Transverse colon (tissue), 4 donors: ENCODE data around the gene YIPF6. TPM values are rescaled to one million over a fixed set of nuclear protein-coding genes. Genes with fewer than 3 reads are reported as not detected.

Source experiments
- DNase-seq: peaks from one replicate; pipeline ENCODE4 v3.0.0-alpha.2; 2019
- H3K27ac ChIP-seq, 4 donors: fragments of 200-600 bp; sonication (generic); 2 replicates each; pipeline ENCODE4 v1.5.1; 2016 to 2018; ENCODE audit warnings: inconsistent platforms in 4 of 4
- H3K27me3 ChIP-seq: fragments of 200-600 bp; sonication (generic); 2 replicates; pipeline ENCODE4 v1.5.1; 2017; ENCODE audit warnings: inconsistent platforms
- H3K36me3 ChIP-seq, 4 donors: fragments of 200-600 bp; sonication (generic); 2 replicates each; pipeline ENCODE4 v1.5.1; 2017 to 2019; ENCODE audit warnings: inconsistent platforms in 4 of 4
- H3K4me1 ChIP-seq, 4 donors: fragments of 200-600 bp; sonication (generic); 2 replicates each; pipeline ENCODE4 v1.5.1; 2017 to 2020; ENCODE audit warnings: inconsistent platforms in 4 of 4
- H3K4me3 ChIP-seq, 4 donors: fragments of 200-600 bp; sonication (generic); 1 replicate in 1 of 4; 2 replicates in 3 of 4; pipeline versions ENCODE4 v1.5.1 to v1.6.1; 2017 to 2019; ENCODE audit warnings: inconsistent platforms in 4 of 4
- H3K9me3 ChIP-seq, 2 donors: fragments of 200-600 bp; sonication (generic); 2 replicates each; pipeline ENCODE4 v1.5.1; 2017 to 2019; ENCODE audit warnings: inconsistent platforms in 2 of 2
- CTCF ChIP-seq, 5 experiments: fragments of 200-600 bp in 3 of 5; fragments of 450-650 bp in 2 of 5; sonication (generic) in 3 of 5; IDR thresholded peaks; 1 replicate in 2 of 5; 2 replicates in 3 of 5; pipeline ENCODE4 v1.5.1; 2016 to 2017; ENCODE audit warnings: antibody characterized with exemption in 5 of 5, inconsistent platforms in 3 of 5, mild to moderate bottlenecking in 2 of 5, moderate library complexity in 1 of 5
- EP300 ChIP-seq: sonication (generic); formaldehyde crosslinking; IDR thresholded peaks from one replicate; pipeline ENCODE4 v1.6.1; 2017; ENCODE audit warnings: antibody characterized with exemption, low read depth
- POLR2A ChIP-seq: fragments of 450-650 bp; IDR thresholded peaks from one replicate; pipeline ENCODE4 v1.6.1; 2016; ENCODE audit warnings: antibody characterized with exemption, mild to moderate bottlenecking, moderate library complexity
- POLR2AphosphoS5 ChIP-seq, 3 donors: sonication (generic); formaldehyde crosslinking; IDR thresholded peaks; one replicate each; pipeline ENCODE4 v1.6.1; 2016; ENCODE audit warnings: antibody characterized with exemption in 3 of 3
- WGBS, 2 donors: methylation state at CpG; one replicate each; pipeline ENCODE4 v1.1.5; 2018; ENCODE audit warnings: low coverage in 1 of 2; 5-methylcytosine and 5-hydroxymethylcytosine counted together
- in situ Hi-C, 4 donors: fragments of 200-750 bp; cut with MboI; loops; one replicate each; pipeline versions ENCODE4 v1.15.0 to v1.15.1; 2017; ENCODE audit warnings: low sequenced_read_pairs in 3 of 4, low pct_ligation_motif_present in 1 of 4, low pct_unique_long_range_greater_than_20kb in 1 of 4
- intact Hi-C: fragments of 100-400 bp; cut with DNase I; formaldehyde crosslinking; loops from one replicate; pipeline ENCODE4 v1.15.1; 2023; ENCODE audit warnings: low total_unique reads
- total RNA-seq, 4 donors: library from RNA; depleted of rRNA; stranded (reverse); fragments of >200 nt; gene quantifications; one replicate each; pipeline ENCODE4 v1.1.0, GENCODE V29; 2016

The YIPF6 gene
- total RNA-seq, 4 donors from 2014 or later, result 10.8 to 33.0 (median 21.0) TPM

- H3K4me1 ChIP-seq, result no peaks in the 10 kb centered on the region
- WGBS, 2 donors, result 72 to 82% methylated on average over 2 to 4 of the region's 4 CpGs
- no peak overlapping the region for H3K4me3 ChIP-seq
- H3K27ac ChIP-seq, result no peak overlapping the region
- in situ Hi-C loops, result no loop called here
- DNase-seq, result no peak
- H3K36me3 ChIP-seq, result no peaks in the 10 kb centered on the region
- no peak for TF ChIP-seq POLR2A
- no peak for TF ChIP-seq CTCF (IDR thresholded peaks at IDR 0.05)
- no peak for TF ChIP-seq EP300
- TF ChIP-seq POLR2AphosphoS5 (IDR thresholded peaks at IDR 0.05), result no peak
- no peaks in the 10 kb centered on the region for H3K9me3 ChIP-seq
- no peaks in the 10 kb centered on the region for H3K27me3 ChIP-seq
- intact Hi-C loops, result no loop called here
Measured at GRCh38 chrX:68534691-68535090, 35.8 kb downstream of the YIPF6 start.

GRCh38 chrX:68536429-68536828, 37.6 kb downstream of the YIPF6 start:
- H3K36me3 ChIP-seq, result no peaks in the 10 kb centered on the region
- no peak overlapping the region for H3K27ac ChIP-seq
- no peaks in the 10 kb centered on the region for H3K4me1 ChIP-seq
- H3K4me3 ChIP-seq, result no peak overlapping the region
- no peaks in the 10 kb centered on the region for H3K9me3 ChIP-seq
- DNase-seq, result no peak
- intact Hi-C loops (no loop called here), in situ Hi-C loops (no loop called here)
- TF ChIP-seq POLR2AphosphoS5 (IDR thresholded peaks at IDR 0.05), result no peak
- no peak for TF ChIP-seq EP300
- TF ChIP-seq POLR2A, result no peak
- TF ChIP-seq CTCF (IDR thresholded peaks at IDR 0.05), result no peak
- H3K27me3 ChIP-seq, result no peaks in the 10 kb centered on the region
- 89% methylated on average over 1 of the region's 1 CpG; no CpG with 5 or more reads in 1 of the 2 donors for WGBS, 2 donors

GRCh38 chrX:68536884-68537283, 38.0 kb downstream of the YIPF6 start:
- TF ChIP-seq CTCF (IDR thresholded peaks at IDR 0.05) (no peak), POLR2AphosphoS5 (IDR thresholded peaks at IDR 0.05) (no peak), EP300 (no peak), POLR2A (no peak)
- H3K4me3 ChIP-seq, result no peak overlapping the region
- no peaks in the 10 kb centered on the region for H3K9me3 ChIP-seq
- H3K4me1 ChIP-seq, result no peaks in the 10 kb centered on the region
- intact Hi-C loops, result no loop called here
- in situ Hi-C loops, result no loop called here
- H3K36me3 ChIP-seq, result no peaks in the 10 kb centered on the region
- no peak for DNase-seq
- no peaks in the 10 kb centered on the region for H3K27me3 ChIP-seq
- WGBS, 2 donors, result 64% methylated on average over 2 of the region's 2 CpGs; no CpG with 5 or more reads in 1 of the 2 donors
- H3K27ac ChIP-seq, result no peak overlapping the region

- Histone ChIP-seq H3K4me3 (no peak overlapping the region), H3K4me1 (no peaks in the 10 kb centered on the region), H3K27ac (no peak overlapping the region), H3K9me3 (no peaks in the 10 kb centered on the region), H3K36me3 (no peaks in the 10 kb centered on the region), H3K27me3 (no peaks in the 10 kb centered on the region)
- no peak for TF ChIP-seq EP300
- no peak for TF ChIP-seq POLR2AphosphoS5 (IDR thresholded peaks at IDR 0.05)
- no peak for TF ChIP-seq CTCF (IDR thresholded peaks at IDR 0.05)
- no peak for TF ChIP-seq POLR2A
- WGBS, 2 donors, result 91 to 100% methylated on average over 1 to 3 of the region's 3 CpGs
- no peak for DNase-seq
- intact Hi-C loops (no loop called here), in situ Hi-C loops (no loop called here)
Measured at GRCh38 chrX:68550193-68550592, 51.3 kb downstream of the YIPF6 start.
